GM19467 (cell line): ENCODE measurements around the gene KIAA1328.
"Not testable (repeated sequence)": the region's sequence is repeated elsewhere in the genome, so short reads cannot be mapped to it uniquely, and the experiment has no call there.

ENCODE experiments used
- ATAC-seq: cut with Tn5 transposase; IDR thresholded peaks from one replicate; pipeline ENCODE4 v1.9.1; 2021; ENCODE audit warnings: mild to moderate bottlenecking, moderate library complexity; ENCODE audit not compliant: unreplicated experiment

The KIAA1328 gene

DNA sequence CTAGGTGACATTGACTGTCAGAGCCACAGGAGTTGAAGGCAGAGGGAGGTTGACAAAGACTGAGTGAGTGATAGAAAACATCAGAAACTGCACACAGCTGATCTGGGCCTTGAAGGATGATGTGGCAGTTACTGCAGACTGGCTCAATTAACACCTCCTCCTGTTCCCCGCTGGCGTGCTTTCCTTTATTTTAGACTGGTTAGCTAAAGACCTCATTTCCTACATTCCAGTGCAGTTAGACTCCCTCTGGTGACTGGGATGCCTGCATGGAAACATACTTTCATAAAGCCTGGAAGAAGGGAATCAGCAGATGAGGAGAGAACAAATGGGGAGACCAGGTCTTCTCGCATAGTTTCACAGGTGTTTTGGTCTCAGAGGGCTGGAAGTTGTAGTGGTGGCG is 7.2 kb upstream of the KIAA1328 start:
- ATAC-seq, result no peak

DNA sequence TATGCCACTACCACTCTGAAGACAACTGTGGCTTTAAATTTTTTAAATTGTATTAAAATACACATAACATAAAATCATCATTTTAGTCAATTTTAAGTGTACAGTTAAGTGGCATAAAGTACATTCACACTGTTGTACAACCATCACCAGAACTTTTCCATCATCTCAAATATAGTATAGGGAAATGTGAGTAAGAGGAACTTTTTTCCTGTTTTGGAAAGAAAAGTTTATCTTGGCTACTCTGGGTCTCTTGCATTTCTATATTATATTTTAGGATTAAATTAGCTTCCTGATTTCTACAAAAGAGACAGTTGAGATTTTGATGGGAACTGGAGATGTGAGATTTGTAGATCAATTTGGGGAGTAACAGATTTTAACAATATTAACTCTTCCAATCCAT is 3.4 kb upstream of the KIAA1328 start:
- no peak for ATAC-seq

GRCh38 chr18:36826556-36826955 is 2.4 kb upstream of the KIAA1328 start:
- ATAC-seq, result no peak

DNA sequence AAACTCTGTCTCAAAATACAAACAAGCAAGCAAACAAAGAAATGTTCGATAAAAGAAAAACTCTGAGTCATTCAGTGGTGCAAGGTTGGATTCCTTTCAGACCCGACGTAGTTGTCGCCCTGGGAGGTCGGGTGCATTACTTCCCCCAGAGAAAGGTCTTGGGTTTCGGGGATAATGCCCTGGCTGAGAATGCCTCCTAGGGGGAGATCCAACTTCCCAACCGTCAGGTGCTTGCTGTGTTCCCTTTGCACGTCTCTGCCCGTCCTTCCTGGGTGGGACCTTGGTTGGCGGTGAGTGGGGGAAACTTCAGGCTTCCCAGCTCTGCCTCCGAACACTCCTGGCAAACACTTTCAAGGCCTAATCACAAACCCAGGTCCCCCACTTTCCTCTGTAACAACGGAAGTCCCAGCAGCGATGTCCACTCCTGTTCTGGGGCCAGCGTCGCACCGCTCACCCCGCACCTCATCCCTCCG is 734 bp upstream of the KIAA1328 start:
- no peak for ATAC-seq

DNA sequence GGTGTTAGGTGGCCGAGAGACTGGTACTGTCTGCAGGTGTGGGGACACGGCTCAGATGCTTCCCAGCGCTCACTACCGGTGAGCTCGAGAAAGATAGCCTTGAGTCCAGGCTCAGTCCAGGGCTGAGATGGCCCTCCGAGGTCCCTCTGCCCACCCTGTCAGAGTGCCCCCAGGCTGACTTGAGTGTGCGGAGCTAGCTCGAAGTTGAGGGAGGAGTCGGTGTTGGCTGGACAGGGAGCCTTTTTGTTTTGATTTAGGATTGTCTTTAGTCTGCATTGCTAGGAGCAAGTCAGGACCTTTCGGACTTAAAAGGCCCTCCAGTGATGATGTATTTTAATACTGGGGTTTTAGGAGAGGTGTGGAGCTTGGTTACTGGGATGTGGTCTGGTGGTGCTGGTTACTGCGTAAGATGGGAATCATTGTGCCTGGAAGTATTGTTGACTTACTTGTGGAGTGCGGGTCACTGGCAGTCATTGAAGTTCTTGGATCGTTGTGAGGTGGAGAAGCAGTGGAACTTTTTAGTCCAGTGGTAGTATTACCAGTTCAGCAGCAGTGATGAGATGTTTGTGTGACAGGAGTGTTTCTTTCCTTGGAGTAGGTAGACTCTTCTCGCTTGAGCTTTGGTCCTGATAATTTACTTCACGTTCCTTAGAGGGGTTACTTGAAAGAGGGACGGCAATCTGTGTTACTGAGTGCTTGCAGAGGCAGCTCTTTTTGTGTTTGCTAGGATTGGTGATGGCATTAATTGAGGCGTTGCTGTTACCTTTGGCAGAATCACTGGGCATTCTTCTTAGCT is 633 bp downstream of the KIAA1328 start:
- no peak for ATAC-seq

DNA sequence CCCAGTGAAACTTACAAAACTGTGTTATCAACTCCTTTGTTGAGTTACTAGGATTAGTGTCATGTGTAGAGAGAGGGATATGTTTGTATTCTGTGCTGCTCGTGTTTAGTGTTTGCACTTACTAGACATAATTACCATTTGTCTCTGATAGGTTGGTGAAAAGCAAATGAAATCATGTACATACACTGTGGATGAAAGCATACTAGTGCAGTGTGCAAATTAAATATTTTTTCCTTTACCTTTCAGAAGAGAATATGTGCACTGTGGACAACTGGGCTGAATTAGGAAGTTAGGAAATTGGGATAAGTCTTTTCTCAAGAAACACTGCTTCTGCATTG is 1.2 kb downstream of the KIAA1328 start:
- ATAC-seq, result no peak

DNA sequence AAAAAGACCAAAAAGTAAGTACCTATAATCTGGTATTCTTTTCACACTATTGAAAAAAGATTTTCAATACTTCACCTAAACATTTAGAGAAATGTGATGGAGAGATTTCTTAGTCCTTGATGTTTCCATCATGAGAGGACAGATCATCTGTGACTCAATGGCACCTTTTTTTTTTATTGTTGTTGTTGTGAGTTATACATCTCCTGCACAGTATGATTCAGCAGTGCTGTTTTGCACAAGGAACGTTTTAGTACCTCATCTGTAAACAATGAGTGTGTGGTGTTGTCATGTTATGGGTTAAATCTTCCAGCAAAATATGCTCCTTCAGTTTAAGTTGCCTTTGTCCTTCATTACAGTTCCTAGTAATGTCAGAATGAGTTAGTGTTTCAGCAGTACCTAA is 2.2 kb downstream of the KIAA1328 start:
- ATAC-seq, result no peak

DNA sequence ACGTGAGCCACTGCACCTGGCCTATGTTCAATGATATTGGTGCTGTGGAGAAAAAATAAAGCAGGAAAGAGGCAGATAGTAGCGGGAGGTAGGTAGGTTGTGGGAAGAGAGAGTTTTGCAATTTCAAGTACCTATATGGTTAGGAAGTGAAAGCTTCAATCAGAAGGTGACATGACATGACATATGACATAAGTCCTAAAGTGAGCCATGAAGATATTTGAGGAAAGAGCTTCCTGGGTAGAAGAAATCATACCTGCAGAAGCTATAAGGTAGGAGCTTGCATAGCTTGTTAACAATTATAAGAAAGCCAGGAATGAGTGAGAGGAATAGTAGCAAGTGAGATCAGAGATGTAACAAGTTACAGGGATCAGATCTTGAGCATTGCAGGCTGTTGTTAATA is 4.2 kb downstream of the KIAA1328 start:
- ATAC-seq, result no peak

DNA sequence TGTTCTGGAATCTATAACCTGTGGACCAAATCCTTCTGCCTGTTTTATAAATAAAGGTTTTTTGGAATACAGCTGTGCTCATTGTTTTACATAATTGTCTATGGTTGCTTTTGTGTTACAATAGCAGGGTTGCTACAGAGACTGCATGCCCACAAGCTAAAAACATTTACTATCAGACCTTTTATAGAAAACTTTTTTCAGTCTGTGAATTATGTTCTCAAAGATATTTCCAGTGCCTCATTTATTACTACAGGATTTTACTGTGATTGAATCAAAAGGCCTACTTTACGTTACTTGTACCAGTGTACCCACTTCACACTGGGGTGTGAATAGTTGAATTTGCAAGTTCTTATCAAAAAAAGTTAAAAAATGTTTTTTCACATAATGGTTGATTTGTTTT is 7.0 kb downstream of the KIAA1328 start:
- ATAC-seq, result no peak

GRCh38 chr18:36839835-36840234 is 10.9 kb downstream of the KIAA1328 start:
- no peak for ATAC-seq

DNA sequence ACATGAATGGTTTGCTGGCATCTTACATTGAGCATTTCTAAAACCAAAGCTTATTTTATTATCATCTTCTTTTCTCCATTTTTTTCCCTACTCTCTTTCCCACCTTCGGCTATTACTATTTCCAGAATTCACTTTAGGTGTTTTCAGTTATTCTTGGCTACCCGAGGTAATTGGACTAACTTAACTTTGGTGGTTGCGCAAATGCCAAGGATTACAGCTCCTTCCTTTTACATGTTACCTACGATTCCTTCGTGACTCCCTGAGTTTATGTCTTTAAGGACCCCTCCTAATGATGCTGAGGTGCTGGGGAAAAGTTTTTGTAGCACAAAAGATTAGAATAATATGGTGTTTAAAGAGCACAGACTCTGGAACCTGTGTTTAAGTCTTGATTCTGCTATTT is 14.3 kb downstream of the KIAA1328 start:
- ATAC-seq, result no peak

- no peak for ATAC-seq
Measured at GRCh38 chr18:36843784-36844183, 14.9 kb downstream of the KIAA1328 start.

- no peak for ATAC-seq
Measured at GRCh38 chr18:36848609-36849008, 19.7 kb downstream of the KIAA1328 start.

GRCh38 chr18:36849288-36850006 is 20.5 kb downstream of the KIAA1328 start:
- ATAC-seq, result no peak

GRCh38 chr18:36850527-36851201 is 21.7 kb downstream of the KIAA1328 start:
- no peak for ATAC-seq

DNA sequence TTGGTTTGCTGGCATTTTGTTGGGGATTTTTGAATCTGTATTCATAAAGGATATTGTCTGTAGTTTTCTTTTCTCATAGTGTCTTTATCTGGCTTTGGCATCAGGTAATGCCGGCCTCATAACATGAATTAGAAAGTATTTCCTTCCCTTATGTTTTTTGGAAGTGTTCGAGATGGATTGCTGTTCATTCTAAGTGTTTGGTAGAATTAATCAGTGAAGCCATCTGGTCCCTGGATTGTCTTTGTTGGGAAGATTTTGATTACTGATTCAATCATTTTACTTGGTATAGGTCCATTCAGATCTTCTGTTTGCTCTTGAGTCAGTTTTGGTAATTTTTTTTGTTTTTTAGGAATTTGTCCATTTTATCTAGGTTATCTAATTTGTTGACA is 22.3 kb downstream of the KIAA1328 start:
- no peak for ATAC-seq

- no peak for ATAC-seq
Measured at GRCh38 chr18:36856815-36857214, 27.9 kb downstream of the KIAA1328 start.

DNA sequence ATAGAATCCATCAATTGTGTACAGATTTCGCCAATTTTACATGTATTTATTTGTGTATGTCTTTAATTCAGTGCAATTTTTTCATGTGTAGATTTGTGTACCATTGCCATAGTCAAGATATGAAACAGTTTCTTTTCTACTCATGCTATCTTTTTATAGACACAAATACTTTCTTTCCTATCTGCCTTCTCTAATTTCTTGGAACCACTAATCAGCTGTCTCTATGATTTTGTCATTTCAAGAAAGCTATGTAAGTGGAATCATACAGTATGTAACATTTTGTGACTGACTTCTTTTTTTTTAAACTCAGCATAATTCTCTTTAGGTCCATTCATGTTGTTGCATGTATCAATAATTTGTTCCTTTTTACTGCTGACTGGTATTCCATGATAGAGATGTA is 33.3 kb downstream of the KIAA1328 start:
- no peak for ATAC-seq

GRCh38 chr18:36867056-36867455 is 38.1 kb downstream of the KIAA1328 start:
- ATAC-seq, result no peak

- no peak for ATAC-seq
Measured at GRCh38 chr18:36871801-36872200, 42.9 kb downstream of the KIAA1328 start.

GRCh38 chr18:36872329-36872728 is 43.4 kb downstream of the KIAA1328 start:
- no peak for ATAC-seq

DNA sequence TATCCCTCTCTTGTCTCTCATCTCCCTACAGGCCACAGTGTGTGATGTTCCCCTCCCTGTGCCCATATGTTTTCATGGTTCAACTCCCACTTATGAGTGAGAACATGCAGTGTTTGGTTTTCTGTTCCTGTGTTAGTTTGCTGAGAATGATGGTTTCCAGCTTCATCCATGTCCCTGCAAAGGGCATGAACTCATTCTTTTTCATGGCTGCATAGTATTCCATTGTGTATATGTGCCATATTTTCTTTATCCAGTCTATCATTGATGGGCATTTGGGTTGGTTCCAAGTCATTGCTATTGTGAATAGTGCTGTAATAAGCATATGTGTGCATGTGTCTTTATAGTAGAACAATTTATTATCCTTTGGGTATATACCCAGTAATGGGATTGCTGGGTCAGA is 44.9 kb downstream of the KIAA1328 start:
- not testable (repeated sequence) for ATAC-seq
